Neural cell (in vitro differentiated cells): Measurements from ENCODE around the gene GPR143. TPM values are rescaled to one million over a fixed set of nuclear protein-coding genes. Genes with fewer than 3 reads are reported as not detected.

ENCODE experiments used
- H2AFZ ChIP-seq: fragments of 200-600, 300-800 bp; sonication (generic), shearing (Covaris generic); 2 replicates; pipeline ENCODE4 v1.6.0; 2014; ENCODE audit warnings: low read depth, mild to moderate bottlenecking, antibody characterized with exemption, low read length, moderate library complexity
- H3F3A ChIP-seq: fragments of 200-600 bp; shearing (Covaris generic); 2 replicates; pipeline ENCODE4 v1.6.1; 2016; ENCODE audit warnings: mild to moderate bottlenecking, moderate library complexity, mixed read lengths, antibody characterized with exemption, low read length; ENCODE audit not compliant: insufficient read depth, poor library complexity, severe bottlenecking
- H3K27ac ChIP-seq: fragments of 200-600, 300-800 bp; sonication (generic), shearing (Covaris generic); 2 replicates; pipeline ENCODE4 v1.5.1; 2014; ENCODE audit warnings: mild to moderate bottlenecking, low read length, moderate library complexity
- H3K27me3 ChIP-seq: fragments of 300-800, 200-600 bp; sonication (generic), shearing (Covaris generic); 2 replicates; pipeline ENCODE4 v1.6.0; 2014; ENCODE audit warnings: mild to moderate bottlenecking, low read depth, low read length, moderate library complexity; ENCODE audit not compliant: insufficient read depth
- H3K36me3 ChIP-seq: fragments of 300-800, 200-600 bp; sonication (generic), shearing (Covaris generic); 2 replicates; pipeline ENCODE4 v1.5.1; 2014; ENCODE audit warnings: mild to moderate bottlenecking, antibody characterized with exemption, low read length, moderate library complexity; ENCODE audit not compliant: insufficient read depth
- H3K4me2 ChIP-seq: fragments of 300-800, 200-600 bp; sonication (generic), shearing (Covaris generic); 2 replicates; pipeline ENCODE4 v1.6.0; 2014; ENCODE audit warnings: mild to moderate bottlenecking, low read length
- H3K4me3 ChIP-seq: fragments of 300-800, 200-600 bp; sonication (generic), shearing (Covaris generic); 2 replicates; pipeline ENCODE4 v1.5.1; 2014; ENCODE audit warnings: mild to moderate bottlenecking, low read length, moderate library complexity
- H3K79me2 ChIP-seq: fragments of 200-600 bp; shearing (Covaris generic); replicated peaks from 2 replicates; pipeline ENCODE4 v1.6.0; 2014; ENCODE audit warnings: mild to moderate bottlenecking, low read length, moderate library complexity; ENCODE audit not compliant: insufficient read depth
- H3K9ac ChIP-seq: fragments of 300-800, 200-600 bp; sonication (generic), shearing (Covaris generic); 2 replicates; pipeline ENCODE4 v1.6.1; 2016; ENCODE audit warnings: mild to moderate bottlenecking, low read length, mixed read lengths
- H3K9me2 ChIP-seq: fragments of 200-600 bp; shearing (Covaris generic); 2 replicates; pipeline ENCODE4 v1.6.1; 2016; ENCODE audit warnings: mild to moderate bottlenecking, low read length, mixed read lengths; ENCODE audit not compliant: insufficient read depth
- H3K9me3 ChIP-seq: fragments of 200-600, 300-800 bp; sonication (generic), shearing (Covaris generic); 2 replicates; pipeline ENCODE4 v1.6.1; 2016; ENCODE audit warnings: mild to moderate bottlenecking, mixed run types, low read length, moderate library complexity, mixed read lengths
- H4K20me1 ChIP-seq: fragments of 200-600 bp; shearing (Covaris generic); 2 replicates; pipeline ENCODE4 v1.6.1; 2016; ENCODE audit warnings: mild to moderate bottlenecking, mixed run types; ENCODE audit not compliant: insufficient read depth
- CTCF ChIP-seq: fragments of 450-650 bp; IDR thresholded peaks from 2 replicates; pipeline ENCODE4 v1.5.1; 2014; ENCODE audit warnings: antibody characterized with exemption, mild to moderate bottlenecking, moderate library complexity; ENCODE audit not compliant: poor library complexity, severe bottlenecking
- EP300 ChIP-seq: fragments of 450-650 bp; conservative IDR thresholded peaks from 2 replicates; pipeline ENCODE4 v1.6.1; 2014; ENCODE audit warnings: antibody characterized with exemption, mild to moderate bottlenecking, moderate library complexity; ENCODE audit not compliant: poor library complexity, severe bottlenecking
- EZH2 ChIP-seq: fragments of 200-600, 300-800 bp; shearing (Covaris generic), sonication (generic); IDR thresholded peaks from 2 replicates; pipeline ENCODE4 v1.6.1; 2014; ENCODE audit warnings: antibody characterized with exemption, low read length, borderline replicate concordance, mild to moderate bottlenecking; ENCODE audit not compliant: insufficient read depth, poor library complexity, severe bottlenecking
- MXI1 ChIP-seq: fragments of 450-650 bp; conservative IDR thresholded peaks from 2 replicates; pipeline ENCODE4 v1.6.1; 2014; ENCODE audit warnings: antibody characterized with exemption, mild to moderate bottlenecking; ENCODE audit not compliant: poor library complexity, severe bottlenecking
- POLR2AphosphoS5 ChIP-seq: IDR thresholded peaks from 2 replicates; pipeline ENCODE4 v1.6.1; 2012
- RAD21 ChIP-seq: fragments of 450-650 bp; conservative IDR thresholded peaks from 2 replicates; pipeline ENCODE4 v1.6.1; 2014; ENCODE audit warnings: antibody characterized with exemption, mild to moderate bottlenecking, moderate library complexity
- REST ChIP-seq: IDR thresholded peaks from 2 replicates; pipeline ENCODE4 v1.6.1; 2012; ENCODE audit warnings: borderline replicate concordance
- SMC3 ChIP-seq: fragments of 450-650 bp; conservative IDR thresholded peaks from 2 replicates; pipeline ENCODE4 v1.6.1; 2014; ENCODE audit warnings: antibody characterized with exemption, mild to moderate bottlenecking, moderate library complexity; ENCODE audit not compliant: poor library complexity
- TAF1 ChIP-seq: IDR thresholded peaks from 2 replicates; pipeline ENCODE4 v1.6.1; 2012; ENCODE audit warnings: low read depth
- polyA plus RNA-seq: library from polyadenylated mRNA; depleted of rRNA; stranded (reverse); fragments of >200 nt; gene quantifications from 2 replicates; pipeline ENCODE4 v1.2.3, GENCODE V29; 2014

Gene GPR143
- polyA plus RNA-seq, 1 donor from 2014 or later, result 5.5 TPM

GRCh38 chrX:9724711-9725110 is 40.9 kb downstream of the GPR143 start:
- TF ChIP-seq EZH2, result no peak
- no peak for TF ChIP-seq EP300
- no peak for TF ChIP-seq SMC3
- no peak for TF ChIP-seq CTCF
- no peak for TF ChIP-seq TAF1
- no peak for TF ChIP-seq POLR2AphosphoS5
- TF ChIP-seq MXI1, result no peak
- no peak for TF ChIP-seq REST
- Histone ChIP-seq H3K4me3 (no peak overlapping the region), H2AFZ (no peak overlapping the region)

GRCh38 chrX:9717376-9717775 is 48.3 kb downstream of the GPR143 start:
- H2AFZ ChIP-seq, result no peak overlapping the region
- no peaks in the 10 kb centered on the region for H3K27me3 ChIP-seq

More at GRCh38 chrX:9724711-9725110, 40.9 kb downstream of the GPR143 start:
- Histone ChIP-seq H3K27ac (no peak overlapping the region), H3K9ac (no peak overlapping the region), H3K36me3 (no peaks in the 10 kb centered on the region), H4K20me1 (no peaks in the 10 kb centered on the region), H3K27me3 (no peaks in the 10 kb centered on the region), H3K9me3 (no peaks in the 10 kb centered on the region), H3K4me2 (no peak overlapping the region), H3K79me2 (no peaks in the 10 kb centered on the region), H3K9me2 (no peaks in the 10 kb centered on the region), H3F3A (no peaks in the 10 kb centered on the region)

More at GRCh38 chrX:9717376-9717775, 48.3 kb downstream of the GPR143 start:
- no peaks in the 10 kb centered on the region for H3K9me3 ChIP-seq
- no peaks in the 10 kb centered on the region for H3K9me2 ChIP-seq
- H3K79me2 ChIP-seq, result no peaks in the 10 kb centered on the region
- H3K4me2 ChIP-seq, result no peak overlapping the region
- H3K4me3 ChIP-seq, result no peak overlapping the region
- no peaks in the 10 kb centered on the region for H3F3A ChIP-seq
- no peak for TF ChIP-seq POLR2AphosphoS5
- no peak for TF ChIP-seq RAD21
- no peak for TF ChIP-seq EZH2
- no peak for TF ChIP-seq TAF1
- TF ChIP-seq SMC3, result no peak
- no peak for TF ChIP-seq MXI1
- no peak for TF ChIP-seq EP300
- TF ChIP-seq CTCF, result no peak
- TF ChIP-seq REST, result no peak
- no peak overlapping the region for H3K9ac ChIP-seq
- H4K20me1 ChIP-seq, result no peaks in the 10 kb centered on the region
- H3K36me3 ChIP-seq, result no peaks in the 10 kb centered on the region
- no peak overlapping the region for H3K27ac ChIP-seq
